NCI-H748 (cell line): Measurements from ENCODE around the gene ATP6V1B1.

Source experiments
- DNase-seq: peaks from one replicate; lab custom pipeline; 2025; ENCODE audit not compliant: unreplicated experiment; lab: John Stamatoyannopoulos, UW

The ATP6V1B1 gene

GRCh38 chr2:70943205-70943871 lies 7.6 kb downstream of the ATP6V1B1 start:
- no peak for DNase-seq

DNA sequence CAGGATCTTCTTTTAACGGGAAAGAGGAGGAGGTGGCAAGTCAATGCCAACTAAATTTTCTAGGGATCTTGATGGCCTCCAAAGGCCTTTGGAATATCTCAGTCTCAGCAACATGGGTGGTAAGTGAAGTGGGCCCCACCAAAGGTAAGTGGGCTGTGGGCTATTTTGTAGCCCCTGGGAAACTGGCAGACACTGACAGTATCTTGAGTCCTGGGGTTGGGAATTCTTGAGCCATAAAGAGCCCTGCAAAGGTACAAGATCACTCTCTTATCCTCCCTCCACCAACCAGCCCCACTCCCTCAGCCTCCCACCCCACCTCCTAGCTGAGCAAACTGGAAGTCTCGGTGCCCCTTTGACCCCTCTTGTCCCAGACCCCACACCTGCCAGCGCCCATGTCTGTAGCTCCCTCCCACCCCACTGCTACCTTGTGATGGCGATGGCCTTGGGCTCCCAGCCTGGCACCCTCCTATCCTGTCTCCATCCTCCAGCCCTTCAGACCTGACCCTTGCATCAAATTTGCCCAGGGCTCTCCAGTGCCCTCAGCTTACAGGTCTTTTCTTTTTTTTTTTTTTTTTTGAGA lies 8.5 kb downstream of the ATP6V1B1 start:
- no peak for DNase-seq

- DNase-seq: peak; percentile 52
These were observed 11.2 kb downstream of the ATP6V1B1 start for GRCh38 chr2:70946832-70947442.

DNA sequence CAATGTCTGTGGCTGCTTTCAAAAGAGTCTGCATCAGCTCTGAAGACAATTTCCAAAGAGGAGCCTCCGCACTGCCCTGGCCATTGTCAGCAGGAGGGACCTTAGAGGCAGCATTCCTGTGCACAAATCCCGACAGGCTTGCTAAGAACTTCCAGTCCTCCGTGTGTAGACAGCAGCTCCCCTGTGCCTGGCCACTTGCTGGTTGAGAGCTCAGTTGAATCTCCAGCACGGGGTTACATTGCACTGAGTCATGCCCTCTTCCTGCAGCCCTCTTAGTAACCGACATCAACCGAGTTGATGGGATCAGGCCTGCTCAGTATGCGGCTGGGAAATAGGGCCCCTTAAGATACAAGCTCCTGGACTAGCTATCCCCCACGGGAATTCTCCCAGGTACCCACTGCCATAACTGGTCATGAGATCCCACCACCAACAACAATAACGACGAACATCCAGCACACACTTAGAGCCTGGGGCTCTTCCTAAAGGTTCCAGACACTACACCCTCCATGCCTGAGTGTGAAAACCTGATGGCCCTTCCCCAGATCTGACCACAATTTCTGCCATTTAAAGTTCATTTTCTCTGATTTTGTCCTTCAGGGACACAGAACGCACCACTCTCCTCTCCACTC lies 12.0 kb downstream of the ATP6V1B1 start:
- no peak for DNase-seq

GRCh38 chr2:70948337-70949003 lies 12.8 kb downstream of the ATP6V1B1 start:
- peak; percentile 57 for DNase-seq

DNA sequence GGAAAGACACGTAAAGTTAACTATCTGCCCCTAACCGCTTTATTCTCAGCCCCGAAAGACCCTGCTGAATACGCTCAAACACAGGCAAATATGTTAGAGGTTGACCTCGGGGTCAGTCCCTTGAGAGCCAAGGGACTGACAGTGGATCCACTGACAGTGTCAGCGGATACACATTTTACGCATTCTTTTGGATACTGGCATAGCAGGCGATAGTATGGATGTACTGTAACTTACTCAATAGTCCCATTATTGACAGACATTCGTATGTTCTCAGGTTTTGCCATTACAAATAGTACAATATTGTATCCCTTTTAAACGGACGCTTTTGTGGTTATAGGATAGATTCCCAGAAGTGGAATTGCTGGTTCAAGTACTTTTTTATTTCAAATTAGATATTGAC lies 13.4 kb downstream of the ATP6V1B1 start:
- DNase-seq: no peak

DNA sequence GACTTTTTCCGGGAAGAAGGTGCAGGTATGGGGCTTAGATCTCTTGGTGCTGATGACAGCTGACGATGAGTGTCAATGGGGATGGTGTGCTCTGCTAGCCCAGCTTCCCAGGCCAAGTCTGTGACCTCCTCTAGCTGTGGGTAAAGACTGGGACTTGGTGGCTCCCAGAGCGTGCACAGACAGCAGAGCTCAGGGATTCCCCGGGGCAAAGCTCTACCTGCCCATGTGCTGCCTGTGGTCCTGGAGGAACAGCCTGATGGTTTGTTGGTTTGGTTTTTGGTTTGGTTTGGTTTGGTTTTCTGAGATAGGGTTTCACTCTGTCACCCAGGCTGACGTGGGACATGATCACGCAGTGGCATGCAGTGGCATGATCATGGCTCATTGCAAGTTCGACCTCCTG lies 19.2 kb downstream of the ATP6V1B1 start:
- no peak for DNase-seq

- no peak for DNase-seq
These were observed 20.4 kb downstream of the ATP6V1B1 start for GRCh38 chr2:70956141-70956540.

DNA sequence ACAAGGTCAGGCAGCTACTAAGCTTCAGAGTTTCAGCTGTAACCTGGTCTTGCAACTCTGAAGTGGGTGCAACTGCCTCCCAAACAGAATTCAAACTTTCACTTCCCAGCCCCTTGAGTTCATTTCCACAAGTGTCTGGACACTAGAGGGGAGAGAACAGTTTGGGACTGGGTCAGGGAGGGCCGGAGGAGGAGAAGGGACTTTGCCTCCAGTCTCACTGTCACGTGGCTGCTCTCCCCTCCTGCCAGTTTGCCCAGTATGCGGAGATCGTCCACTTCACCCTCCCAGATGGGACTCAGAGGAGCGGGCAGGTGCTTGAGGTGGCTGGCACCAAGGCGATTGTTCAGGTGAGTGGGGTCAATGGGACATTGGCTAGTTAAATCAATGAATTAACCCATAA lies 22.1 kb downstream of the ATP6V1B1 start:
- no peak for DNase-seq

- no peak for DNase-seq
These were observed 23.1 kb downstream of the ATP6V1B1 start for GRCh38 chr2:70958759-70959158.

DNA sequence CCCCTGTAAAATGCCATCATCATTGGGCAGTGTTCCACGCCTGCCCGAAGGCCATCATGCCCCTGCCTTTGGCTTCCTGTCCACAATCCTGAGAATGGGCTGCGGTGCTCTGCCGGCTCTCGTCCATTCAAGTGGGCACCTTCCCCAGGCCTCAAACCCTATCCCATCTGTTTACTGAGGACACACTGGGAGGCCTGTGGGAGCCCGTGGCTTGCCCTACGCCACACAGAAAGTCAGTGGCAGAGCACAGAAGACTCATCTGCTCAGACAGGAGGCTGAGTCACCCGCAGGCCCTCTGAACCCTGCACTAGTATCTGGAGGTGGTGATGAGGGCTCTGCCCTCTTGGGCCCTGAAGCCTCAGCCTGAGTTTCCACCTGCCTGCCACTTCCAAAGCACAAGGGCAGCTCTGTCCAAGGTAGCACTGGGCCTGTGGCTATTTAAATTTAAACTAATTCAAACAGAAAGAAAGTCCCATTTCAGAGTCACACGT lies 23.6 kb downstream of the ATP6V1B1 start:
- no peak for DNase-seq

DNA sequence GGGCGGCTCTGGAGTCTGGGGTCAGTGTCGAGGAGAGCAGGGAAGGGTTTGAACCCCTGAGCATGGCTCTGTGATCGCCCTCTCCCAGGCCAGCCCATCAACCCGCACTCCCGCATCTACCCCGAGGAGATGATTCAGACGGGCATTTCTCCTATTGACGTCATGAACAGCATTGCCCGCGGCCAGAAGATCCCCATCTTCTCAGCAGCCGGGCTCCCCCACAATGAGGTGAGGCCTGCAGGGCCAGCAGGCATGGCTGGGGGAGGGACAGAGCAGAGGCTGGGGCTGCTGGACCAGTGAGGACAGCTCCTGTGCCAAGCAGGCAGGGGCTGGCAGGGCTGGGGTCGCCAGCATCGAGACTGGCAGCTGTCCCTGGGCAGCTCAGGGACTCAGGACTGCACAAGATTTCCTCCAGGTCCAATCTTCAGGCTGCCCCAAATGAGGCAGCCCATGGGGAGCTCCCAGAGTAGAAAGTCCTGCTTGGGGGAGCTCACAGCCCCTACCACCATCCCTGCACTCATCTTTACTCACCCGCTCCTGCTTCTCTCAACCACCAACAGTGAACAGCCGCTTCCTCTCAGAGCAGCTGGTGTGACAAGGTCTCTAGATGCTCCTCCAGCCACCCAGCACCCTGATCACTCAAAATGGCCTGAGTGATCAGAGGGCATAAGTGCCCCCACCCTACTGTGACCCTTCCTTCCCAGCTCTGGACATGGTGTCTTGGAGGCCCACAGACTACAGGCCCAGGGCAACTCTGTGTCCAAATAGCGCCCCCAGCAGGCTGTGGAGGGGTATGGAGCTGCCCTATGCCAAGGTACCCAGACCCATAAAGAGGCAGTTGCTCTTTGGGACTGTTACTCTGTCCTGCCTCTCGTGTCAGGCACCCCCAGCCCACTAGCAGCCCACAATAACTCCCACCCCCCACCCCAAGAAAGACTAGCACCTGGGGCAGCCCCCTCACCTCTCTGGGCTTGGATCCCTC lies 24.4 kb downstream of the ATP6V1B1 start:
- no peak for DNase-seq

GRCh38 chr2:70960833-70961647 lies 25.3 kb downstream of the ATP6V1B1 start:
- DNase-seq: no peak

GRCh38 chr2:70961648-70961994 lies 25.9 kb downstream of the ATP6V1B1 start:
- no peak for DNase-seq

DNA sequence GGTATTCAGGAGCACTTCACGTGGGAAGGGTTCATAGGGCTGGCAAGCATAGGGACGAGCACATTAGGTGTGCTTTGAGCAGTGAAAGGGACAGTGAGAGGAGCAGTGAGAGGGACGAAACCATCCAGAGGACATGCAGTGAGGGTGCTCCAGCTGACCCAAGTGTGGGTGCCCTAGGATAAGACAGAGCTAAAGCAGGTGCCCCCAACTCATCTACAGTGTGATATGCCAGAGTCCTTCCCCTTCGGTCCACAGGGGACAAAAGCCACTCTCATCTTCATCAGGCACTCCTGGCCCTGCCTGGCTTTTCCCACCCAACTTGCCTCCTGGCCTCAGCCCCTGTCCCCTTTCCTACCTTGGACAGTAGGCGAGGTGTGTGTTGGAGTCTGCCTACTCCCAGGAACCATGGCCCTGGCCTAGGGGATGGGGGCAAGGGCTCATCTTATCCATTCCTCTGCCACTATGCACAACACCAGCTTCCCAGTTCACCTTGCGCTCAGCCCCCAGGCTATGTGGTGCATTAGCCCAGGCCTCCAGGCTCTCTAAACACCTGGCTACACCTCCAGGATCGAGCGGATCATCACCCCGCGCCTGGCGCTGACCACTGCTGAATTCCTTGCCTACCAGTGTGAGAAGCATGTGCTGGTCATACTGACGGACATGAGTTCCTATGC lies 26.6 kb downstream of the ATP6V1B1 start:
- DNase-seq: no peak

DNA sequence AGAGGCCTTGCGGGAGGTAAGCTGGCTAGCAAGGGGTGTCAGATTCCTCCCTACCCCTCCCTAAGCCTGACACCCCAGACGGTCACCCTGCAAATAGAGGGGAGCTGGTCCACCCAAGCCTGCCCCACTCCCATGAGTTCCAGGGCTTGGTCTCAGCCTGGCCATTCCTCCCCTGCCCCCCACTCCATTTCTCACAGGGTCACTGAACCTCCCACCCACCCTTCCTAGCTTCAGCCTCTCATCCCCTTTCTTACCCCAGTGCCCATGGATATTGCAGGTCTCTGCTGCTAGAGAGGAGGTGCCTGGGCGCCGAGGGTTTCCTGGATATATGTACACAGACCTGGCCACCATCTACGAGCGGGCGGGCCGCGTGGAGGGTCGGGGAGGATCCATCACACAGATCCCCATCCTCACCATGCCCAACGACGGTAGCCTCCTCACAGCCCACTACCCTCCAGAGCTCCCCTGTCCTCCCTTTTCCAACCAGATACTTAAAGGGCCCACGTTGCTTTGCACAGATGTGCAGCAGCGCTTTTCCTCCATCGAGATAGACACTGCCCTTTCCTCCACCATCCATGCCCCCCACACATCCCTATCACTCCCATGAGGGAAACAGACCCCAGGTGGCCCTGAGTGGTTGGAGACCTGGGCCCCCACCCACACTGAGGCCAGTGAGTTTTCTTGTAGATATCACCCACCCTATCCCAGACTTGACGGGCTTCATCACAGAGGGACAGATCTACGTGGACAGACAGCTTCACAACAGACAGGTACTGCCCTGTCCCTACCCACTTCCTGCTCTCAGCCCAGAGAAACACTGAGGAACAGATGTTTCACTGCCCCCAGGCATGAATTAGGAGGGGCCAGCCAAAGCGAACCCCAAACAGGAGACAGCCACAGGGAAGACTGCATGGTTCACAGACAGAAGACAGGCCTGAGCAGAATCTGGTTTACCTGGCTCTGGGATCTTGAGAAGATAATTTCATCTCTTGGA lies 27.5 kb downstream of the ATP6V1B1 start:
- no peak for DNase-seq

DNA sequence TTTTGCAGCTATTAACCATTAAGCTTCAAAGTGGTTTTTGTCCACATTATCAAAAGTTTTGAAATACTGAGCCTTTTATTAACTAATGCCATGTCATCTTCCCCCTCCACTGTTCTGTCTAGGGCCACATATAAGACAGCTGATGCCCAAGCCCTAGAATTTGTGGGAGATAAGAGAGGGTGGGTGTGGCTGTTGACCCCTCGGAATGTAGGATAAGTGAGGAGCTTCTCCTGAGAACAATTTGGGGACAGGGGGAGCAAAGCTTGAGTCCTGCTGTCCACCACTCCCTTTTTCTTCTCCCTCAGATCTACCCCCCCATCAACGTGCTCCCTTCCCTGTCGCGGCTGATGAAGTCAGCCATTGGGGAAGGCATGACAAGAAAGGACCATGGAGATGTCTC lies 28.4 kb downstream of the ATP6V1B1 start:
- no peak for DNase-seq
